HG03135 (cell line): ENCODE results near the gene GMDS.

Experiments
- ATAC-seq: cut with Tn5 transposase; IDR thresholded peaks from one replicate; pipeline ENCODE4 v1.9.1; 2021; ENCODE audit warnings: mild to moderate bottlenecking, moderate library complexity; ENCODE audit not compliant: unreplicated experiment

The GMDS gene

GRCh38 chr6:1957746-1958145 lies 287.7 kb downstream of the GMDS start:
- ATAC-seq: no peak

- ATAC-seq: no peak
These were observed 292.6 kb downstream of the GMDS start for GRCh38 chr6:1952740-1953360.

GRCh38 chr6:1950631-1951030 lies 294.8 kb downstream of the GMDS start:
- no peak for ATAC-seq

- no peak for ATAC-seq
These were observed 295.9 kb downstream of the GMDS start for GRCh38 chr6:1949538-1949937.

- no peak for ATAC-seq
These were observed 297.5 kb downstream of the GMDS start for GRCh38 chr6:1947922-1948321.

- ATAC-seq: no peak
These were observed 298.8 kb downstream of the GMDS start for GRCh38 chr6:1946583-1946982.

- ATAC-seq: no peak
These were observed 300.1 kb downstream of the GMDS start for GRCh38 chr6:1945235-1945832.

- ATAC-seq: no peak
These were observed 302.6 kb downstream of the GMDS start for GRCh38 chr6:1942834-1943233.

- ATAC-seq: no peak
These were observed 303.9 kb downstream of the GMDS start for GRCh38 chr6:1941534-1941933.

- no peak for ATAC-seq
These were observed 305.0 kb downstream of the GMDS start for GRCh38 chr6:1940381-1940780.

GRCh38 chr6:1933292-1933691 lies 312.1 kb downstream of the GMDS start:
- ATAC-seq: no peak

- no peak for ATAC-seq
These were observed 313.6 kb downstream of the GMDS start for GRCh38 chr6:1931817-1932216.

GRCh38 chr6:1930356-1930755 lies 315.0 kb downstream of the GMDS start:
- no peak for ATAC-seq

- ATAC-seq: no peak
These were observed 315.5 kb downstream of the GMDS start for GRCh38 chr6:1929931-1930330.

GRCh38 chr6:1925743-1926430 lies 319.5 kb downstream of the GMDS start:
- no peak for ATAC-seq

GRCh38 chr6:1923449-1923848 lies 322.0 kb downstream of the GMDS start:
- ATAC-seq: no peak

- ATAC-seq: no peak
These were observed 327.6 kb downstream of the GMDS start for GRCh38 chr6:1917626-1918371.

GRCh38 chr6:1916334-1917070 lies 328.9 kb downstream of the GMDS start:
- no peak for ATAC-seq

GRCh38 chr6:1915226-1915625 lies 330.2 kb downstream of the GMDS start:
- no peak for ATAC-seq

- ATAC-seq: no peak
These were observed 331.8 kb downstream of the GMDS start for GRCh38 chr6:1913577-1913976.

- no peak for ATAC-seq
These were observed 332.7 kb downstream of the GMDS start for GRCh38 chr6:1912731-1913130.
